GM19025 (cell line): Measurements from ENCODE around the gene TUBGCP3.

ENCODE experiments used
- ATAC-seq: cut with Tn5 transposase; IDR thresholded peaks from one replicate; pipeline ENCODE4 v1.9.1; 2021; ENCODE audit warnings: mild to moderate bottlenecking, low read depth, moderate library complexity; ENCODE audit not compliant: unreplicated experiment

TUBGCP3 gene

GRCh38 chr13:112618501-112618900, 30.5 kb upstream of the TUBGCP3 start:
- no peak for ATAC-seq

GRCh38 chr13:112617754-112618375, 29.9 kb upstream of the TUBGCP3 start:
- no peak for ATAC-seq

GRCh38 chr13:112616586-112617362, 28.8 kb upstream of the TUBGCP3 start:
- ATAC-seq: no peak

- ATAC-seq: no peak
Observed at GRCh38 chr13:112615391-112615790, 27.4 kb upstream of the TUBGCP3 start.

- ATAC-seq: no peak
Observed at GRCh38 chr13:112614835-112615234, 26.9 kb upstream of the TUBGCP3 start.

GRCh38 chr13:112608212-112608611, 20.3 kb upstream of the TUBGCP3 start:
- no peak for ATAC-seq

- ATAC-seq: peak; percentile 100
Observed at GRCh38 chr13:112606109-112607001, 18.4 kb upstream of the TUBGCP3 start.

- no peak for ATAC-seq
Observed at GRCh38 chr13:112605531-112605990, 17.6 kb upstream of the TUBGCP3 start.

GRCh38 chr13:112603641-112604225, 15.8 kb upstream of the TUBGCP3 start:
- no peak for ATAC-seq

- no peak for ATAC-seq
Observed at GRCh38 chr13:112602189-112602588, 14.2 kb upstream of the TUBGCP3 start.

- ATAC-seq: no peak
Observed at GRCh38 chr13:112601371-112601770, 13.4 kb upstream of the TUBGCP3 start.

GRCh38 chr13:112596235-112596634, 8.3 kb upstream of the TUBGCP3 start:
- ATAC-seq: no peak

- ATAC-seq: no peak
Observed at GRCh38 chr13:112592647-112593046, 4.7 kb upstream of the TUBGCP3 start.

- no peak for ATAC-seq
Observed at GRCh38 chr13:112592181-112592580, 4.2 kb upstream of the TUBGCP3 start.

GRCh38 chr13:112588490-112589297, 741 bp upstream of the TUBGCP3 start:
- no peak for ATAC-seq

- peak; percentile 45 for ATAC-seq
Observed at GRCh38 chr13:112587212-112587763, 665 bp downstream of the TUBGCP3 start.

GRCh38 chr13:112586334-112586960, 1.5 kb downstream of the TUBGCP3 start:
- ATAC-seq: no peak

- no peak for ATAC-seq
Observed at GRCh38 chr13:112583592-112584277, 4.2 kb downstream of the TUBGCP3 start.
